HepG2 (cell line): ENCODE data around the gene WDR93.

Experiments
- CC2D1A ChIP-seq: sonication (generic); formaldehyde crosslinking; IDR thresholded peaks from 2 replicates; pipeline ENCODE4 v1.8.1; 2023; ENCODE audit warnings: mild to moderate bottlenecking, missing genetic modification reagents
- CREB1 ChIP-seq, 2 experiments: fragments of 450-650 bp in 1 of 2; IDR thresholded peaks; 2 replicates each; pipeline ENCODE4 v1.6.1; 2016 to 2017; ENCODE audit warnings: control low read depth in 1 of 2, mild to moderate bottlenecking in 1 of 2, missing compliant biosample characterization in 1 of 2, missing genetic modification characterization in 1 of 2
- HINFP ChIP-seq: sonication (generic); formaldehyde crosslinking; IDR thresholded peaks from 2 replicates; pipeline ENCODE4 v1.4.0; 2020; ENCODE audit warnings: low read depth, mild to moderate bottlenecking, missing genetic modification reagents
- POLR2AphosphoS5 ChIP-seq: IDR thresholded peaks from 2 replicates; pipeline ENCODE4 v1.6.1; 2012; ENCODE audit warnings: low read depth, low read length
- RFX1 ChIP-seq: fragments of 450-650 bp; IDR thresholded peaks from 2 replicates; pipeline ENCODE4 v1.6.1; 2017

DNA sequence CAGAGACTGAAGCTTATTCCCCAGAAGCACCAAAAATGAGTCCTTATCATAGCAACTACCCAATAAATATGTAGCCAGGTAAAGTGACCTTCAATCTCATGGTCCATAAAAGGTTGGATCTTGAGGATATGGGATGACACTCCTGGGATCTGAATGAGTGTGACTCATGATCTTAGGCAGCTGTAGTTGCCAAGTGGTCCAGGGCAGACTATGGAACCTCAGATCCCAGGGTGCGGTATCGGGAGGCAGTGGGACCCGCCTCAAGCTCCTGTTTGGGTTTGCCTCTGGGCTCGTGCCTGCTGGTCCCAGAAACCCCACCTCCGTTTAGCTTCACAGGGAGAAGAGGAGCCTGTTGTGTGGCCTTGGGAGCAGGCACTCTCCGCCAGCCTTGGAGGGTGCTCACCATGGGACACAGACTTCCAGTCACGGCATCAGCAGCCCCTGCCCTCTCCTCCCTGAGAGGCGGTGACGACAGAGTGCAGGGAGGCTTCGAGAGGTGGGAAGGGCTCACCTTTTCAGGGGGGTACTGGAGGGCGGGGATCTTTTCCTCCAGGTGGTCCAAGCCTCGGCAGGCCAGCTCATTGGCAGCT, 19.5 kb upstream of the WDR93 start:
- TF ChIP-seq CC2D1A (CRISPR knock-in tag) (no peak), POLR2AphosphoS5 (no peak), HINFP (CRISPR knock-in tag) (no peak), RFX1 (no peak), CREB1 (IDR thresholded peaks at IDR 0.05) (no peak), CREB1 (CRISPR knock-in tag; IDR thresholded peaks at IDR 0.05) (no peak)
